Prostate gland (tissue), 2 donors: ENCODE data around the gene NEDD4L. TPM values are rescaled to one million over a fixed set of nuclear protein-coding genes. Genes with fewer than 3 reads are reported as not detected.
A peak's percentile ranks its signal among the peaks of the same experiment; 100 is the strongest.
"Not testable (repeated sequence)": the region's sequence is repeated elsewhere in the genome, so short reads cannot be mapped to it uniquely, and the experiment has no call there.

Source experiments
- DNase-seq: peaks from one replicate; pipeline ENCODE4 v3.0.0-alpha.2; 2019; ENCODE audit warnings: low spot score
- H3K27ac ChIP-seq, 2 donors: fragments of 200-600 bp; sonication (generic); 2 replicates each; pipeline ENCODE4 v1.5.1; 2017 to 2019
- H3K27me3 ChIP-seq: fragments of 200-600 bp; sonication (generic); replicated peaks from 2 replicates; pipeline ENCODE4 v1.5.1; 2019; ENCODE audit not compliant: insufficient read depth
- H3K36me3 ChIP-seq, 2 donors: fragments of 200-600 bp; sonication (generic); 1 replicate in 1 of 2; 2 replicates in 1 of 2; pipeline versions ENCODE4 v1.5.1 to v1.8.1; 2017 to 2019
- H3K4me1 ChIP-seq: fragments of 200-600 bp; sonication (generic); replicated peaks from 2 replicates; pipeline ENCODE4 v1.5.1; 2019
- H3K4me3 ChIP-seq, 2 donors: fragments of 200-600 bp; sonication (generic); 2 replicates each; pipeline ENCODE4 v1.5.1; 2017 to 2019
- H3K9me3 ChIP-seq: fragments of 200-600 bp; sonication (generic); 2 replicates; pipeline ENCODE4 v1.5.1; 2017
- CTCF ChIP-seq, 4 experiments: fragments of 200-600 bp in 2 of 4; fragments of 450-650 bp in 2 of 4; sonication (generic) in 2 of 4; IDR thresholded peaks; 1 replicate in 3 of 4; 2 replicates in 1 of 4; pipeline ENCODE4 v1.5.1; 2016 to 2019; ENCODE audit warnings: antibody characterized with exemption in 4 of 4, mild to moderate bottlenecking in 2 of 4, moderate library complexity in 2 of 4
- POLR2A ChIP-seq: fragments of 450-650 bp; IDR thresholded peaks from one replicate; pipeline ENCODE4 v1.6.1; 2016; ENCODE audit warnings: antibody characterized with exemption, mild to moderate bottlenecking
- POLR2AphosphoS5 ChIP-seq: sonication (generic); formaldehyde crosslinking; IDR thresholded peaks from one replicate; pipeline ENCODE4 v1.6.1; 2017; ENCODE audit warnings: antibody characterized with exemption
- WGBS: methylation state at CpG from one replicate; pipeline ENCODE4 v1.1.5; 2018; 5-methylcytosine and 5-hydroxymethylcytosine counted together
- intact Hi-C: fragments of 100-400 bp; cut with DNase I; formaldehyde crosslinking; loops from one replicate; pipeline ENCODE4 v1.14.2; 2022
- total RNA-seq, 2 donors: library from RNA; depleted of rRNA; stranded (reverse); fragments of >200 nt; gene quantifications; one replicate each; pipeline ENCODE4 v1.1.0, GENCODE V29; 2016

NEDD4L gene
- total RNA-seq, 2 donors from 2014 or later, result 280 to 420 TPM

GRCh38 chr18:58432050-58432727 is 388.2 kb downstream of the NEDD4L start:
- WGBS, result 80% methylated on average over 9 of the region's 9 CpGs
- TF ChIP-seq POLR2A, result no peak
- no peak for TF ChIP-seq POLR2AphosphoS5
- TF ChIP-seq CTCF (IDR thresholded peaks at IDR 0.05), result no peak
- Histone ChIP-seq H3K4me1 (no peaks in the 10 kb centered on the region), H3K36me3 (no peaks in the 10 kb centered on the region), H3K27me3 (no peaks in the 10 kb centered on the region), H3K9me3 (no peaks in the 10 kb centered on the region), H3K27ac (no peak overlapping the region), H3K4me3 (no peak overlapping the region)
- intact Hi-C loops, result no loop called here
- DNase-seq, result no peak

GRCh38 chr18:58435221-58436005 is 391.4 kb downstream of the NEDD4L start:
- H3K27me3 ChIP-seq, H3K27ac ChIP-seq, H3K4me1 ChIP-seq, H3K9me3 ChIP-seq, intact Hi-C loops, DNase-seq, H3K4me3 ChIP-seq, H3K36me3 ChIP-seq: not testable (repeated sequence)
- WGBS, result 95% methylated on average over 7 of the region's 7 CpGs

- H3K4me1 ChIP-seq, result no peaks in the 10 kb centered on the region
- H3K4me3 ChIP-seq, result peak overlapping the region in 1 of 2 donors; percentile 6
- DNase-seq, result no peak
- TF ChIP-seq POLR2AphosphoS5 (peak; percentile 12), POLR2A (no peak), CTCF (IDR thresholded peaks at IDR 0.05) (no peak)
- no peaks in the 10 kb centered on the region for H3K9me3 ChIP-seq
- no peaks in the 10 kb centered on the region for H3K27me3 ChIP-seq
- H3K27ac ChIP-seq, result peak overlapping the region in 1 of 2 donors; percentile 50
- no peaks in the 10 kb centered on the region for H3K36me3 ChIP-seq
- 42% methylated on average over 6 of the region's 6 CpGs for WGBS
- intact Hi-C loops, result no loop called here
Observed at GRCh38 chr18:58438161-58438957, 394.3 kb downstream of the NEDD4L start.

GRCh38 chr18:58438958-58439300 is 394.9 kb downstream of the NEDD4L start:
- no peak for TF ChIP-seq CTCF (IDR thresholded peaks at IDR 0.05)
- TF ChIP-seq POLR2AphosphoS5, result no peak
- no peak for TF ChIP-seq POLR2A
- H3K9me3 ChIP-seq, result no peaks in the 10 kb centered on the region
- intact Hi-C loops, result no loop called here
- H3K27ac ChIP-seq, result peak overlapping the region in 1 of 2 donors; percentile 50
- DNase-seq, result no peak
- no peaks in the 10 kb centered on the region for H3K27me3 ChIP-seq
- 41% methylated on average over 3 of the region's 3 CpGs for WGBS
- H3K4me3 ChIP-seq, result peak overlapping the region in 1 of 2 donors; percentile 6
- no peaks in the 10 kb centered on the region for H3K4me1 ChIP-seq
- no peaks in the 10 kb centered on the region for H3K36me3 ChIP-seq

- 50% methylated on average over 6 of the region's 6 CpGs for WGBS
- intact Hi-C loops, result no loop called here
Observed at GRCh38 chr18:58443671-58444070, 399.6 kb downstream of the NEDD4L start.

More at GRCh38 chr18:58443671-58444070, 399.6 kb downstream of the NEDD4L start:
- H3K9me3 ChIP-seq, result no peaks in the 10 kb centered on the region
- no peaks in the 10 kb centered on the region for H3K27me3 ChIP-seq
- no peaks in the 10 kb centered on the region for H3K4me1 ChIP-seq
- TF ChIP-seq CTCF (IDR thresholded peaks at IDR 0.05) (no peak), POLR2AphosphoS5 (no peak), POLR2A (no peak)
- H3K27ac ChIP-seq, result no peak overlapping the region
- DNase-seq, result no peak
- no peaks in the 10 kb centered on the region for H3K36me3 ChIP-seq
- no peak overlapping the region for H3K4me3 ChIP-seq
